GM21515 (cell line): ENCODE results near the gene GRIA1.
A peak's percentile ranks its signal among the peaks of the same experiment; 100 is the strongest.

Experiments
- ATAC-seq: cut with Tn5 transposase; IDR thresholded peaks from one replicate; pipeline ENCODE4 v1.9.1; 2021; ENCODE audit not compliant: unreplicated experiment

GRIA1 gene

DNA sequence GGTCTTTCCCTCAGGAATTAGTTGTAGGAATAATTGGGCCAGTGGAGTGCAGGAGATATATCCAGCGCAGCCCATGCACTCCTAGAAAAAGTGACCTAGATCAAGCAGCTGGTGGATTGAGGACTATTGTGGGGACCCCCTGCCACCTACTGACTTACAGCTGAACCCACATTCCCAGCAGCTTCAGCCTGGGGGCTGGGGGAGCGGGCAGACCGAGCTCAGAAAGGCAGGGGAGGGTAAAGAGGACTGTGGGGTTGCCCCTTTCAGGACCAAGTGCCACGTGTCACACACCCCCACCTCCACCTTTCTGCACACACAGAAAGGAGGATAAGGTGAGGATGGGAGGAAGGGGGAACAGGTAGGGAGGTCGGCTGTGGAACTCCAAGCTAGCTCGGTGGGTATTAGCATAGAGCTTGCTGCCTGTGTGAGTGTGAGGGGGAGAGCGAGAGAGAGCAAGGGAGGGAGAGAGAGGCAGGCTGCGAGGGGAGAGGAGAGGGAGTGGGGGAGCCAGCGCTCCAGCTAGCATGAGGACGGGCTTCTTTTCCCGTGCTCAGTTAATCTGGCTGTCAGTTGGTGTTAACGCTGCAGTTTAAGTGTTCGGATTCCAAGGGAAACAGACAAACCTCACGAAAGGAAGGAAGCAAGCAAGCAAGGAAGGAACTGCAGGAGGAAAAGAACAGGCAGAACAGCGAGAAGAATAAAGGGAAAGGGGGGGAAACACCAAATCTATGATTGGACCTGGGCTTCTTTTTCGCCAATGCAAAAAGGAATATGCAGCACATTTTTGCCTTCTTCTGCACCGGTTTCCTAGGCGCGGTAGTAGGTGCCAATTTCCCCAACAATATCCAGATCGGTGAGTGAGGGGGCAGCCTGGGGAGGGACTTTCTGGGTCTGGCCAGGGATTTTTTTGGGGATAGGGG lies at the start of gene GRIA1:
Gene GRIA1 (plus strand): TSS at position 553 of the 920 bp plus-strand sequence.
- ATAC-seq = no peak

DNA sequence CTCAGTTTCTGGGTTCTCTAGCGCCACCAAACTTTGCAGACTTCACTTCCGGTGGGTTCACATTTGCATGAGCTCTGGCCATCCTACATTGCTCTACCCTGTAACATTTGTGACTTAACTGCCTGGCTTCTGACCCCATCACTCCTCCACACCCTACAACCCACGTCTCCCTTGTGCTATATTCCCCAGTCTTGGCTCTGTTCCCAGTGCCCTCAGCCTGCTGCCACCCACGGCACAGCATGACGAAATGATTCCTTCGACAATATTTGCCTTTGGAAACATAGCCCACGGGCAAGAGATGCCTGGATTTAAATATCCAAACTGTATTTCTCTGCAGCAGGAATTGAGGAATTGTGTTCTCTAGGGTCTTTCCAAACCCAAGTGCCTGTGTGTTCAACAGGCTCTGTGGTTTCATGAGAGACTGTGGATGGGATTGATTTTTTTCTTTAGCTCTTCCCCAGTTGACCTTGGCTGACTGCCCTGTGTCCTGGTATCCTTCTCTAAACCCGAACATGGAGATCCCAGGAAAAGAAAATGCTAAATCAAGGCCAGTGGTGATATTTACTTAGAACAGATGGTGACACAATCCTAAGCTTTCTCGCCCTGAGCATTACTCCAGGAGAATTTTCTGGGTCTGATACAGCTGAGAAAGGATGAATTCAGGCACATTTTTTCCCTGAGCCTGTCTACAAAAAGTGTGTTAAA lies 44.4 kb upstream of the GRIA1 start:
- no peak for ATAC-seq

DNA sequence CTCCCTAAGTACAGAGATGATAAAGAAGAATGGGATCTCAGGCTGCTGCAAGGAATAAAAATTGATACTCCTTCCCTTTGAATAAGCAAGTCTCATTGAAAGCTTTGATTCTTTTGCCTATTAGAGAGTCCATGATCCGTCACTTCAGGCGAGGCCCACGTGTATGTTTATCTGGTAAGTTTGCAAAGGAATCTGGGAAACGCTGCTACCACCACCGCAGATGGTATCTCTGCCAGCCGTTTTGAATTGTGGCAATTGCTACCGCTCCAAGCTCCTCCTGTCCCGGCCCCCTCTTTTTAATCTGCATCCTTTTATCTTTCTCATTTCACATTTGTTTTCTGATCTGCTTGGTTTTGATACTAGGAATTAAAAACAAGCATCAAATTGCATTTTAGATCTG lies 42.9 kb upstream of the GRIA1 start:
- no peak for ATAC-seq

DNA sequence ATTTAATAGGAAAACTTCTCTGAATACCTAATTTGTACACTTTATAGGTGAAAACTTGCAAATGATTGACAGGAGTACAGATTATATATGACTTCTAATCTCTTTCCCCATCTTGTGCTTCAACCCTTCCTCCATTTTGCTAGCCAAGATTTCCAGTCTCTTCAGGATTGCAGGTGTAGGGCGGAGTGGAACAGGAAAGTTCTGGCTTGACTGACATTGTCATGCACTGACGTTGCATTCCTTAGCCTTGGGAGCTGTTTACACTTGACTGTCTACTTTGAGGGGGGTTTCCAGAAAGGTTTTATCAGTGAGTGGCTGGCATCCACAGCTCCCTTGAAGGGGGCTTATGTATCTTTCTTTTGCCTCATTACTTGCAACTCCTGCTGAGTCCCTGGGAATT lies 34.1 kb upstream of the GRIA1 start:
- ATAC-seq = no peak

DNA sequence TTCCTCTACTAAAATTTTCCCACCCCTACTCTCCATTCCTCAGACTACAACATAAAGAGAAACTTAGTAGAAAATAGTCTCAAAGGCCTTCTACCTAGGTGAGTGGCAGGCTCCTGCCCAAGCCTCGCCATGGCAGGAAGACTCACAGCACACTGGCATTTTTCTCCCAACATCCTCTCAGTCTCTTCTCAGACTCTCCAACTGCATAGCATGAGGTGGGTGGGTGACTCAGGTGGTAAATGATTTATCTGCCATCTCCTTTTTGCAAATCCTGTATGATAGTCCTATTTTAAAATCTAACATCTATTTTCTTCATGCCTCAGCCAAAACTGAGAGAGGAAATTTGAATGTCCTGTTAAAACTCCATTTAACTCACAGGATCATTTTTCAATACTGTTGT lies 33.5 kb upstream of the GRIA1 start:
- no peak for ATAC-seq

DNA sequence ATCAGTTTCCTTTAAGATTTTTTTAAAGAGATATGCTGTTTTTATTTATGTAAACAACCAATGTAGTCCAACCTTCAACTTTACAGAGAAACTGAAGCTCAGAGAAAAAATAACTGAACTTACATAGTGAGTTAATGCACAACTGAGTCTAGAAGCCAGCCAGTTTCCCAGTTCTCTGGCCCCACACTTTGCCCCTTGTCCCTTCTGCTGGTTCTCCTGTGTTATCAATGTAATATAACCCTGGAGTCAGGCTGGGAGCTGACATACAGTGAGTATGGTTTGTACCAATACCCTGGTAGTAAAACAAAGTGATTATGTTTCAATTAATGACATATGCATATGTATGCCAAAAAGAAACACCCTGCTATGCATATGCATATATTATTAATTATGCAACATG lies 32.2 kb upstream of the GRIA1 start:
- ATAC-seq = no peak

DNA sequence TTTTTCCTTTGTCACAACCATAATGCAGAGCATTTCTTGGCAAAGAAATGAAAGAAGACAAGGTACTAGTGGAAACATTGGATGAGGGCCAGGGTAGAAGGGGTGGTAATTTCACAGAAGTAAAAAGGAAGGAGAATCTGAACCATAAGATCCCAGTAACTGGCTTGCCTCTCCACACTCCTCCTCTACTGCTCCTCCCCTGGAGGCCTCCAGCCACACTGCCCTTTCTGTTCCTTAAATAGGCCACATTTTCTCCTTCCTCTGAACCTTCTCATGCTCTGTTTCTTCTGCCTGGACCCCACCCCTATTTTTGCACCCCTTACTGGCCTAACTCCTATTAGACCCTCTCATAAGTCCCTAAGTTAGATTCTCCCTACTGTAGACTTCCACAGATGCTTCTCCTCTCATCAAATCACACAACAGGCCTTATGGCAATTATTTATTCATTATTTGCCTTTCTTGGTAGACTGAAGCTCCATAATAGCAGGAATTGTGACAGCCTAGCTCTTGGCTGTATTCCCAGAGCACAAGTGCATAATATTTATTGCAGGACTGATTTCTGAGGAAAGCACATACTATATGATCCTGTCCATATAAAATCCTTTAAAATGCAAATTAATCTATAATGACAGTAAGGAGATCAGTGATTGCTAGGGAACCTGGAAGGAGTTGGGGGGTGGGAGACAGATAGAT lies 31.3 kb upstream of the GRIA1 start:
- ATAC-seq = no peak

DNA sequence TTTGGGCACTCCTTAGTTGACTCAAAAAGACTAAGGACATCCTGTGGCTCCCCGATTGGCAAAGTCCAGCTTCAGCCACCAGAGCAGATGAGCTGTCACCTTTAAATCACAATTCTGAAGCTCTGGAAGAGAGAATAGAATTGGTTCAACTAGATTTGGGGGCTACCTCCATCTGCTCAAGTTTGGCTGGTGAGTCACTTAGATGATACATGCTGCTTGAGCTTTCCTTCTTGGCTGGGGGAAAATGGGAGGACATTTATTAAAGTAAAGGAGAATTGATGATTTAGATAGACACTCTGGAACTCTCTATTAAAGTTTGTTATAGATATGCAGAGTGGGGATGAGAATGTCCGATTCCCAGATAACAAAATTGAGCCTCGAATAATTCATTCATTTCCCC lies 30.0 kb upstream of the GRIA1 start:
- ATAC-seq = no peak

DNA sequence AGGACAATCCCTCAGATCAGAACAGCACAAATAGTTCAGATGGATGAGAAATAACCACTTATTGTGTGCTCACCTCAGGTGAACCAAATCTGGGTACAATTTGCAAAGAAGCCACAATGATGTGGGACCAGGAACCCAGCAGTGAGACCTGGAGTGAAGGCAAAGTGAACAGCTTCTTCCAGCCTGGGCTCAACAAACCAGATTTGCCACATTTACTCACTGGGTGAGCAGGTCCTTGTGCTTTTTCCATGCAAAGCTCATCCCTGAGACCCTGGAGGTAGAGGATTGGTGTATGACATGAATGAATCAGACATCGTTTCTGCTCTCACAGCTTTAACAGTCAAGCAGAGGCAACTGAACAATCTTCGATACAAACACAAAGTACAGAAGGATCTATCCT lies 29.1 kb upstream of the GRIA1 start:
- ATAC-seq = no peak

DNA sequence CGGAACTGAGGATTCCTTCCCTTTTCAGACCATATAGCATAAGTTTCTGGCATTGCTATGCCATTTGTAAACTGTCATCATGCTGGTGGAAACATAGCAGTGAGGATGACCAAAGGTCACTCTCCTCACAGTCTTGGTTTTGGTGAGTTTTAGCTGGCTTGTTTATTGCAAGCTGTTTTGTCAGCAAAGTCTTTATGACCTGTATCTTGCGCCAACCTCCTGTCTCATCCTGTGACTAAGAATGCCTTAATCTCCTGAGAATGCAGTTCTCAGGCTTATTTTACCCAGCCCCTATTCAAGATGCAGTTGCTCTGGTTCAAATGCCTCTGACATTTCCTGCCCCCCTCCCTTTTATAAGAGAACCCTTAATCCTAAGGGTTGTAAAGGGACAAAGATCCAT lies 26.7 kb upstream of the GRIA1 start:
- ATAC-seq = no peak

DNA sequence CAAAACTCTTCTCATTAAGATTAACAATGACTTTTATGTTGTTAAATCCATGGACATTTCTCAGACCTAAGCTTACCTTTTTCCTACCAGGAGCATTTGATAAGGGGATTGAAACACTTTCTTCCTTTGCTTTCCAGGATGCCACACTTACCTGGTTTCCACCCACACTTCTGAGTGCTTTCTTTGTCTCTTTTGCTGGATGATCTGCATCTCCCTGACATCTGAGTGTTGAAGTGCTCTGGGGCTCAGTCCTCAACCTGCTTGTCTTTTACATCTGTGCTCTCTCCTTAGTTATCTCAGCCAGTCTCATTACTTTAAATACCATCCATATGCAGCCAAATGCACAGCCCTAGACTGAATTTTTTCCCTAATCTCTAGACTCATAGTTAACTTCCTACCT lies 22.9 kb upstream of the GRIA1 start:
- no peak for ATAC-seq

DNA sequence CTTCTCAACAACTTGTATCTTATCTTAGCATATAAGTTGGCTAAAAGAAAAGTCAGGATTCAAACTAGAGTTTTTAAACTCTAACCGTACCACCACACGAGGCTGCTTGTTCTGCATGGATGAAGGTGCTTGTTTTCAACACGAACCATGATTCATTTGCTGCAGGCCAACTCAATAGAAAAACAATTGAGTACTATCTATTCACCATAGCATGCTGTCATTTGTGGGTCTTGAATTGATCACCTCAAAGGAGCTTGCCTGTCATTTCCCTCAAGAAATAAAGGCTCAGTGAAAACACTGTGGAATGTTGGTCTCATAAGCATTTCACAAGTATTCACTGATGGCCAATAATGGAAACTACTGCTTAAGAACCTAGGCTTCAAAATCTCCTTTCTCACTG lies 21.0 kb upstream of the GRIA1 start:
- ATAC-seq = no peak

DNA sequence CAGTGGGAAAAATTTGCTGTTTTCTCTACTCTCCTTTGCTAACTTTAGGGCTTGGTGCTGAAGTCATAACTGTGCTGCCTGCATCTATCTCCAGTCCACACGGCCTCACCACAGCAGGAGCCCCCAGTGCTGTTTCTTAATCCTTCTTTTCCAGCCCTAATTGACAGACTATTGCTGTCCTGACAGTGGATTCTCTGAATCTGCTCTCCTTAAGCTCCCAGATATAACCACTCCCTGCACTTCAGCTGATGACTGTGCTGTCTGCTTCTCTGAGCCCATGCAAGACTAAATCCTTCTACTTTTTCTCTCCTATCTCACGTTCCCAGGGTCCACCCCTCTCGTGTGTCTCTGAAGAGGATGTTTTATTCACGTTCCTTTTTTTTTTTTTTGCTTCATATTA lies 19.7 kb upstream of the GRIA1 start:
- no peak for ATAC-seq

DNA sequence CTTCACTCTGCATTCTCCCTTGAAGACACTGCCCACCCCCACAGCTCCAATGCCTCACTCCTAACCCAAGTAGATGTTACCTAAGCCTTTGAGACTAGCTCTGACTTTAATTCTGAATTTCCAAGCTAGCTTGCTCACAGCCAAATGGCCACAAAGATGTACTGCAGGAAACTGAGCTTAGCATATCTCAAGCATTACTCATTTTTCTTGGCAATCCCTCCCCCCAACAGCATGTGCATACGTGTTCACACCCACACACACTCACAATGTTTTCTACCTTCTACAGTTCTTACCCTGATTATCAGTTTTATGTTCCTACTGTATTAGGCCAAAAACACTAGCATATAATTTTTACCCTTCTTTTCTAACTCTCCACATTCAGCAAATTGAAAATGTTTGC lies 13.7 kb upstream of the GRIA1 start:
- ATAC-seq = no peak

DNA sequence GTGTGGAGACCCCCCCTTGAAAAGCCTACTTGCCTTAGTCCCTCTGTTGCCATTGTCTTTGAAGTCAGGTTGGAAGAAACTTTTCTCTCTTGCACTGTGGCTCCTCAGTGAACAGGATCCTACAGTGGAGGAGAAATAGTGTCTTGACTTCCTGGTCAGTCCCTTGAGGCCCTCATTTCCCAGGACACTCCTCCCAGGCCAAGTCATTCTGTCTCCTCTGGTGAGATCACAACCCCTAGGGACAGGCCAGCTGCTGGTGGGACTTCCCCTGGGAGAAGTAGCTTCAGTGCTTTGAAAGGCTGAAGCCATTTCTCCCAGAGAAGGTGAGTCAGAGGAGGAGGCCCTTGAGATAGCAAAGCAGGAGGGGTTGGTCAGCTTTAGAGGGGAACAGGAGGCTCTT lies 10.1 kb upstream of the GRIA1 start:
- peak; percentile 83 for ATAC-seq

DNA sequence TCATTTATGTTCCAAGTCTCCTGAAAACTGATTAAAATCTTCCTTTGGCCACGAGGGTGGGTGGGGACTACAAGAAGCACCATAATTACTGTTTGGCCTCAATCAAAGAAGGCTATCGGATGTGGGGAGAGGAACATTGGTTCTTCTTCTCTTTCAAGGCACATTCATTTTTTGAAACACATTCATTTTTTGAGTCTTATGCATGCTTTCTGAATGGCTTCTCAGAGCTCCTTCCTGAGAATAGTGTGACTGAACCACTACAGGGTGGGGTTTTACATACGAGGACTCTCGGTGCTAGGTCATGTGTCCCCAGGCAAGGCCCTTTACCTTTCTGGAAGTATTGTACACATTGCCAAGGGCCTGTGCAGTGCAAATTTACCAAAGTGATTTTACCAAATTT lies 7.0 kb upstream of the GRIA1 start:
- ATAC-seq = no peak

DNA sequence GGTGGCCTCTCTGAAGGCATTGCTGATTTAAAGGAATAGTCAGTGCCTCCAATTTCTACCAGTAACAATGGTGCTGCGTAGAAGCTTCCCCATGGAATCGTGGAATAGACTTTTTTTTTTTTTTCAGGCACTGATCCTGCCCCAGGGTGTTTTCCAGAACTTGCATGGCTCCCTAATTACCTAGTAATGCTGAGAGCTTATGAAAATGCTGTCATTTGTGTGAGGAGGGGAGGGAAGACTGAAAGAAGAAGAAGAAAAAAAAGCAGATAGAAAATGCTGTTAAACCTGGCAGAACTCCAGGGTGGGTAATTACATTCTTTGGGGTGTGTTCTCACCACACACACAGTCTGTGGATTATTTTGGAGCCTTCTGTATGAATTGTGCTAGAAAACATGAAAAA lies 4.8 kb upstream of the GRIA1 start:
- no peak for ATAC-seq

DNA sequence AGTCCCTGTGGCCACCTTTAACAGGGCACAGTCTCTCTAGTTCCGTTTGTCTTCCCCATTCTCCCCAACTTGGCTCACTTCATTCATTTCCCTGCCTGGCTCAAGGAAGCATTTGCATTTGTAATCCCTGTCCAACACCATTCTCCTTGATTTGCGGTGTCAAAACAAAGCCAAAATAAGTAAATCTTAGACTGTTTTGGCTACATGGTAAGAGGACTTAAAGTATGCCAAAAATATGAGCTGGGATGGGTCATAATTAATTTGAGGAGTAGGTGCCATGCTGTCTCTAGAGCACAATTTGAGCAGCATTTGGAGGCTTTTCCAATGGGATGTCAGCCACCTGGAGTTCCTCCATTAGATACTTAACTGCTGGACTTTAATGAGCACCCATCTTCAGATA lies 3.7 kb upstream of the GRIA1 start:
- no peak for ATAC-seq

DNA sequence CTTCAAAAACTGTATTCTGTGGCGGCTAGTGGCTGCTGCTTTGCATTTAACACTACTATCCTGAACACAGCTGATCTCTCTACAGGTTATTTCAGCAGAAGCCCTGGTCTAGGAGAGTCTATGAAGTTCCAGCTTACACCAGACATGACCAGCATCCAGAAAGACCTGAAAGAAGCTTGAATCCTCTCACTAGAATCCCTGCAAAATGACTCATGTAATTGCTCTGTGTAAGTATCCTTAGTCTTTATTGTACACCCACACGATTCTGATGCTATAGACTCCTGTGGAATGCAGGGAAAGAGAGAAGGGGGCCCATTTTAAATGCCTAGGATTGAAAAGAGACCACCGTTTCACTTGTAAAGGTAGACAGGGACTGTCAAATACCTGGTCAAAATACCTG lies 859 bp upstream of the GRIA1 start:
- ATAC-seq = no peak

DNA sequence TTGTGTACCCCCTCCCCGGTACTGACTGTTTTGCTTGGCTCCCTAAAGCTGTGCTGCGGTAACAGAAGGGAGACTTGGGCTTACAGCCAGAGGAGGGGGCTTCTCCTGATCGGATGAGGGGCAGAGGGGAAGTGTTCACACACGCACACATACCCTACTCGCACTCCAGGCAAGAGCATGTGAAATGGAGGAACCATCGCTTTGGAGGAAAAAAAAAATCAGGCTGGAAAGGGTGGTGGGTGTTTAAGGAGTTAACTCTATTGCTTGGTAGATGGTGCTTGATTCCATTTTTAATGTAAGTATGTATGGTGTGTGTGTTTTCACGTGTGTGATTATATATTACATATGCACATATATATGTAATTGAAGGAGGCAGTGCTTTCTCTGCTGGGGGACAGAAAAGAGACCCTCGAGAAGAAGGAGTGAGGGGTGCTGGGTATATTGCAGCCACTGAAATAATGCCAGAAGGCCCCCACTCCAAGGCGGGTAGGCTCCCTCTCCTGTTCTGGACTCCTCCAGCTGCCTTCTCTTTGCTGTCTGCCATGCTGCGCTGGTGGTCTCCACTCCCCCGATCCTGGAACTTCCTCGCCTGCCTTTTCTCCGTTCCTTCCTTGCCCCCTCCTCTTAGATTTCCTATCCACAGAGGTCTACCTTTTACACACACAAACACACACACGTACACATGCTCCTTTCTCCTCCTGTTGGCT lies 721 bp downstream of the GRIA1 start:
- ATAC-seq = no peak

DNA sequence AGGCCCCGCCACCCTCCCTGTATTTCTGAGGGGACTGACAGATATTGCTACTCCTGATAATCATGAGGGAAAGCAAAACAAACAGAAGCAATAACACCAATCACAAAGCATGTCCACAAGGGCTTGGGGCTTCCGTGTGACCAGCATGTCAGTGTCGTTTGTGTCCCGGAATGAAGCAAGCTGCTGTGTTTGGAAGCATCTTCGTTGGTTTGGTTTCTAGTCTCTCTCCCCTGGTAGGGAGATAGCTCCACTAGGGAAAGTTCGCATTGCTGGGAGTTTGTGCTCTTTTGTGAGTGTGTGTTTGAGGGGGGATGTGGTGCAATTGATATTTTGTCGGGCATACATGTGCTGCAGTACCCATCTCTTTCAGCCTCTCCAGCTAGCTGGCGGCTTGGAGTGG lies 1.4 kb downstream of the GRIA1 start:
- no peak for ATAC-seq
